Pulmonary artery endothelial cell (primary cell): ENCODE measurements around the gene DNMT3L. TPM values are rescaled to one million over a fixed set of nuclear protein-coding genes. Genes with fewer than 3 reads are reported as not detected.
"Not testable (repeated sequence)": the region's sequence is repeated elsewhere in the genome, so short reads cannot be mapped to it uniquely, and the experiment has no call there.

Experiments
- DNase-seq: peaks from one replicate; pipeline ENCODE4 v3.0.0-alpha.2; 2011; ENCODE audit warnings: low read depth, low spot score
- total RNA-seq: library from RNA; depleted of rRNA; stranded (reverse); fragments of >200 nt; gene quantifications from 2 replicates; pipeline ENCODE4 v1.2.3, GENCODE V29; 2014

The DNMT3L gene
- total RNA-seq, 1 donor from 2014 or later = not detected

- no peak for DNase-seq
These were observed 33.5 kb upstream of the DNMT3L start for GRCh38 chr21:44295163-44295573.

DNA sequence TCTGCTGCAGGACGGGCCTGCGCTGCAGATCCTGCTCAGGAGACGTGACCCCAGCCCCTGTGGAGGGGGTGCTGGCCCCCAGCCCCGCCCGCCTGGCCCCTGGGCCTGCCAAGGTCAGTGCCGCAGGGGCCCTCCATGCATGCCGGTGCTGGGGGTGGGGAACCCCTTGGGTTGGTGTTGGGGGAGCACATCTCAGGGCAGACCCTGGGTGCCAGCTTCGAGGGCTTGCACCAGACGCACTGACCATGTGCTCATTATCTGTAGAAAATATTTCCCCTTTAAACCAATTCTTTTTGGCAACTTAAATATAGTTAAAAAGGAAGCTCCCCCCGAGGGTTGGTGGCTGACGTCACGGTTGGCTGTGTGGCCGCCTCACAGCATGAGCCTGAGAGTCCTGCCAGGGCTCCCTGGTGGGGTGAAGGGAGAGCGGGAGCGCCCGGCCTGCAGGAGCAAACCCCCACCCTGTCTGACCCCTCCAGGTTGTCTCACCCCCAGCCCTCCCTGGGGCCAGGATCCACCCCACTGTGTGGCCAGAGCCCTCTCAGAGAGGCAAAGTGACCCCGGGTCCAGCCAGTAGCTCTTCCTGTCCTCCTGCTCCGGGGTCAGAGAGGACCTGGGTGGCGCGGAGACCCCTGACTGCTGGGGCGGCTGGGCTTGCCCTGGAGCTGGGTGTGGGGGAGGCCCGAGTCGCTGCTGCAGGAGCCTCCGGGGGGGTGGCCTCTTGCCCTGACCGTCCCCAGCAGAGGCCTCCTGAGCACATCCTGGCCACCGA is 32.9 kb upstream of the DNMT3L start:
- DNase-seq = no peak

DNA sequence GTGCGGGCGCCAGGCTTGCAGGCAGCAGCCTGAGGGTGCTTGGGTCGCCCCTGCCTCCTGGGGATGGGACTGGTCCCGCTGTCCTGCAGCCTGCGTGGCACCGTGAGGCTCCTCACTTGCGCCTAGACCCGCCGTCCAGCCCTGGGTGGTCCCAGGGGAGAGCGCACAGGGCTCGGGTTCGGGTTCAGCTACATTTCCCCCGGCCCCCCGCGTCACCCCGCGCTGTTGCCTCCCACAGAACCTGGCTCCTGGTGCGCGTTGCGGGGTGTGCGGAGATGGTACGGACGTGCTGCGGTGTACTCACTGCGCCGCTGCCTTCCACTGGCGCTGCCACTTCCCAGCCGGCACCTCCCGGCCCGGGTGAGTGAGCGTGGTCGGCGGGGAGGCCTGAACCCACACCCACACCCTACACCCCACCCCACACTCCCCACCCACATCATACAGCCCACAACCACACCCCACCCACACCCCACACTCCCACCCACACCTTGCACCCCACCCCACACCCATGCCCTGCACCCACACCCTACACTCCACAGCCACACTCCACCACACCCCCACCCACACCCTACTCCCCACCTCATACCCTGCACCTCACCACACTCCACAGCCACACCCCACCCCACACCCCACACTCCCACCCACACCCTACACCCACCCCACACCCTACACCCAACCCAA is 32.0 kb upstream of the DNMT3L start:
- DNase-seq = no peak

GRCh38 chr21:44292812-44293195 is 31.1 kb upstream of the DNMT3L start:
- no peak for DNase-seq

DNA sequence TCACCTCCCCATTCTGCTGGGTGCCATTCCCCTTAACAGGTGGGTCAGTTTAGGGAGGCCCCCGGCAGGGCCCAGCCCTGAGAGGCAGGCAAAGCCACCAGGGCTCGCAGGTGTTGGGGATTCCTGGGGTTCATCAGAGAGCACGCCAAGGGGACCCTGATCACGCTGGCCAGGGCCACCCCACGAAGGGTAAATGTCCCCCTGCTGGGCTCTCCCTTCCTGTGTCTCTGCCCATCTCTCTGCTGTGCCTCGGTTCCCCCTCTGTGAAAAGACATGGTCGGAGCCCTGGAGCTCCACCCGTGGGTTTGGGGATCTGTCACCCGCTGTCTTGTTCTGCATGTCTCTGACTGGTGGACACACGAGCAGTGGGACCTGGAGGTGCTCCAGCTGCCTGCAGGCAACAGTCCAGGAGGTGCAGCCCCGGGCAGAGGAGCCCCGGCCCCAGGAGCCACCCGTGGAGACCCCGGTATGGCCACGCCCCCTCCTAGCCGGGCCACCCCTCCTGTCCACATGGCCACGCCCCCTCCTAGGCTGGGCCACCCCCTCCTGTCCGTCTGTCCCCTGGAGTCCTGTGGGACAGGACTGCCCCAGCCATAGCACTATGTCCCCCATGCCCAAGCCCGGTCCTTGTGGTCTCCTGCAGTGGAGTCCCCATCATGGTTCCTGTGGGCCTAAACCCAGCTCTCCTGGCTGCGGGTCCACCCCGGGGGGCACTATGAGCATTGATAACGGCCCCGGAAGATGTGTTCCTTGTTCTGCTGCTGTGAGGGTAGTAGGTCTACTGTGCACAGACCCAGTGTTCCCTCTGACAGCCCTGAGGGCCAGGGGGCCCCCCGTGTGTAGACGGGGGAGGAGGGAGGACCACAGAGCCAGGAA is 30.5 kb upstream of the DNMT3L start:
- no peak for DNase-seq

DNA sequence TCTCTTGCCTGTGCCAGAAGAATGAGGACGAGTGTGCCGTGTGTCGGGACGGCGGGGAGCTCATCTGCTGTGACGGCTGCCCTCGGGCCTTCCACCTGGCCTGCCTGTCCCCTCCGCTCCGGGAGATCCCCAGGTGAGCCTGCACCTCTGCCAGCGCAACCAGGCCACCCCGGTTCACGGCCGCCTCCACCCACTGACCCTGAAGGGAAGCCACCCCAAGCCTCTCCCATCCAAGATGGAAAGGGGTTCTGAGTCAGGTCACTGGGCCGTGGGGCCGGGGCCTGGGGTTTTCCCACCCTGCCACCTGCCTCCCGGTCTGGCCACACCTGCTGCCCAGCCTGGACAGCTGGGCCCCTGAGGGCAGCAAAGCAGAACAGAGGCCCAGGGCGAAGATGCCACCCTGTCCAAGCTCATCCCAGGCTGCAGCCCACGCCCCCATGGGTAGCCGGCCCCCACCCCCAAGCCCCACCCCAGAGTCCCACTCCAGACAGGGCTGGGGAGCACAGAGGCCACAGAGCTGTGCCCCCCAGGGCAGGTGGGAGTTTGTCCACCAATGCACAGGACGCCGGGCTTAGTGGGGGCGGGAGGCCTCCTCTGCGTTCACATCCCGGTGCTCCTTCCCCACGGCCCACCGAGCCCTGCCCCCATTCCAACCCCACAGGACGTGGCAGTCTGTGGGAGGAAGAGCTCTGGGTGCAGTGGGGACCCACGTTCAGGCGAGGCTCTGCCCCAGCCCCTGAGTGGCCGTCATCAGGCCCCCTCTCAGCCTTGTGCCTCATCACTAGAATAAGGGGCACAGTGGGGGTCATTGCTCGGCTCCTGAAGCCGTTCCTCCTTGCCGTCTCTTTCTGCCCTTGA is 29.6 kb upstream of the DNMT3L start:
- no peak for DNase-seq

- DNase-seq = no peak
These were observed 28.8 kb upstream of the DNMT3L start for GRCh38 chr21:44290327-44291077.

DNA sequence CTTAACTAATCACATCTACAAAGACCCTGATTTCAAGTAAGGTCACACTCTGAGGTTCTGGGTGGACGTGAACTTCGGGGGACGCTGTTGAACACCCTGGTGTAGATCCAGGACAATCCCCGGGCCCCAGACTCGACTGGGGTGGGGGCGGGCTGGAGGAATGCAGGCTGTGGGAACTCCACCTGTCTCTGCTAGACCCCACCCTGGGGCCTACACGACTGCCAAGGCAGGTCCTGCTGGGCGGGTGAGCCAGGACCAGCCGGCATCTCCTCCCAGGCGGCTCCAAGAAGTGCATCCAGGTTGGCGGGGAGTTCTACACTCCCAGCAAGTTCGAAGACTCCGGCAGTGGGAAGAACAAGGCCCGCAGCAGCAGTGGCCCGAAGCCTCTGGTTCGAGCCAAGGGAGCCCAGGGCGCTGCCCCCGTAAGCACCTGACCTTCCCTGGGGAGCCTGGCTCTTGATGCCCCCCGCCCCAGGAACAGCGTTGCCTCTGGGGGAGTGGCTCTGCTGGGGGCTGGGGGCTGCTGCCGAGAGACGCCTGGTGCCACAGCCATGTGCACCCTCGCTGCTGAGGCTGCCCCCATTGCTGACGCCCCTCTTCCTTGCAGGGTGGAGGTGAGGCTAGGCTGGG is 27.8 kb upstream of the DNMT3L start:
- no peak for DNase-seq

DNA sequence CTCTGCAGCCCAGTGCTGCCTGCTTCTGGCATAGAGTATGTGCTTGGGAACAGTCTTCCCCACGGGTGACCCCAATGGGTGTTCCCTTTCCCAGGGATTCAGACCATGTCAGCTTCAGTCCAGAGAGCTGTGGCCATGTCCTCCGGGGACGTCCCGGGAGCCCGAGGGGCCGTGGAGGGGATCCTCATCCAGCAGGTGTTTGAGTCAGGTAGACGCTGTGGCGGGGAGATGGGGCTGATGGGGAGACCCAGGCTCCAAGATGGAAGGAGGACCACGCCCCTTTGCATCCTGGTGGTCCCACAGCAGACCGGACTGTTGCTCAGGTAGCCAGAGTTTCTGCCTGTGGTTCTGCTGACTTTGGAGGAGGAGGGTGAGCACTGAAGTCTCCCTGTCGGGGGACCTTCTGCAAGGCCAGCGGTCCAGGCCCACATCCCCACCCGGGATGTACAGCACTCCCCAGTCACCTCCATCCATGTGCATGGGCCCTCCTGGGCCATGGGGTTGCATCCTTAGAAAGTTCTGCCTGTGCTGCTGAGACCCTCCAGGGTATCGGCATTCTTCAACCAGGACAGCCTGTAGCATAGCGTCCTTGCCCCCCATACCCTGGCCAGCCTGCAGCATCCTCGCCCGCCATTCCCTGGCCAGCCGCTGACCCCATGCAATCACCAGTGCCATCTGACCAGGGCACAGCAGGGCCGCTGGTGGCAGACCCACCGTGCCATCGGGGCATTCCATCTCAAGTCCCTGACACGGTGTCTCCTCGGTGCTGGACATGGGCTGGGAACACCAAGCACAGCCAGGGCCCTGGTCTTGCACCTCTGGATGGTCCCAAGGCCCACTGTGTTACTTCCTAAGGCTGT is 26.8 kb upstream of the DNMT3L start:
- DNase-seq = no peak

DNA sequence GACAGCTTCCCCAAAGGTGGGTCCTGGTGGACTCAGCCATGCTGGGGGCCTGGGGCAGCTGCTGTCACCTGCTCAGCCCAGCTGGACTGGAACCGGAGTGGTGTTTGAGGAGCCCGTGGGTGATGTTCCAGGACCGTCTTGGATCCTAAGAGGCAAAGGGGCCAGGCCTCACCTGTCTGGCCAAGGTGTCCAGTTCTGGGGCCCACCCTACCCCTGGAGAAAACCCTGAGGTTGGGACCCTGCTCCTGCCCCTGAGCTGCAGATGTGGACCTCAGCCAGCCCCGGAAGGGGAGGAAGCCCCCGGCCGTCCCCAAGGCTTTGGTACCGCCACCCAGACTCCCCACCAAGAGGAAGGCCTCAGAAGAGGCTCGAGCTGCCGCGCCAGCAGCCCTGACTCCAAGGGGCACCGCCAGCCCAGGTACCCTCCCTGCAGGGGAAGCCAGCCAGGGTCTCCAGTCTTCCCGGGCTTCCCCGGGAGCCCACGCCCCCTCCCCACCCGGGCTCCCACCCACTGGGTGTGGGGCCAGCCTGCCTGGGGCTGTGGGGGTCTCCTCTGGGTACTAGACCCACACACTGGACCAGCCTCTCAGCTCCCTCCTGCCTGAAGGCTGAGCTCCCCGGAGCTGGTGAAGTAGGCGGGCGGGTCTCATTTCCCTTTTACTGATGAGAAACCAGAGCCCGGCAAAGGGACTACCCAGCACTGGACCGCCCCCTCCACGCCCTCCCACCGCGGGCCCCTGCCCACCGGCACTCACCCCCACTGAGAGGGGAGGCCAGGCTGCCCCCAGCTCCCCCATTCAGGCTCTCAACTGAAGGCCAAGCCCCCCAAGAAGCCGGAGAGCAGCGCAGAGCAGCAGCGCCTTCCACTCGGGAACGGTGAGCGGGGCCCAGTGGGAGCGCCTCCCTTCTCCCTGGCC is 25.3 kb upstream of the DNMT3L start:
- no peak for DNase-seq

DNA sequence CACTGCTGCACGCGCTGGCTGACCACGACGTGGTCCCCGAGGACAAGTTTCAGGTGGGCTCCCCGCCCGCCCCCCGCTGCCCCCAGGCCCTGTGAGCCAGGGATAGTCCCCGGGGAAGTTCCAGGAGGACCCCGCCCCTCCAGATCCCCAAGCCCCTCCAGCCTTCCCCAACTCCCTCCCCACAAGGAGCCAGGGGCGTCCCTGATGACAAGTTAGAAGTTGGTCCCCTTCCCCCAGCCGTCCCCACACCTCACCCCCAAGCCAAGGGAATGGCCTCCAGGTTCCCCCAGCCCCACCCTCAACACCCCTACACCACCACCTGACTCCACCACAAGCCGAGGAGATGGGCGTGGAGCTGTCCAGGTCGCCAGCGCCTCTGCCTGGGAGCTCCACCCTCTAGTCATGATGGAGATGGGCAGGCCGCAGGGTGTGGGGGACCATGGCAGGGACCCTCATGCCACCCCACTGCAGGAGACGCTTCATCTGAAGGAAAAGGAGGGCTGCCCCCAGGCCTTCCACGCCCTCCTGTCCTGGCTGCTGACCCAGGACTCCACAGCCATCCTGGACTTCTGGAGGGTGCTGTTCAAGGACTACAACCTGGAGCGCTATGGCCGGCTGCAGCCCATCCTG is 24.5 kb upstream of the DNMT3L start:
- no peak for DNase-seq

DNA sequence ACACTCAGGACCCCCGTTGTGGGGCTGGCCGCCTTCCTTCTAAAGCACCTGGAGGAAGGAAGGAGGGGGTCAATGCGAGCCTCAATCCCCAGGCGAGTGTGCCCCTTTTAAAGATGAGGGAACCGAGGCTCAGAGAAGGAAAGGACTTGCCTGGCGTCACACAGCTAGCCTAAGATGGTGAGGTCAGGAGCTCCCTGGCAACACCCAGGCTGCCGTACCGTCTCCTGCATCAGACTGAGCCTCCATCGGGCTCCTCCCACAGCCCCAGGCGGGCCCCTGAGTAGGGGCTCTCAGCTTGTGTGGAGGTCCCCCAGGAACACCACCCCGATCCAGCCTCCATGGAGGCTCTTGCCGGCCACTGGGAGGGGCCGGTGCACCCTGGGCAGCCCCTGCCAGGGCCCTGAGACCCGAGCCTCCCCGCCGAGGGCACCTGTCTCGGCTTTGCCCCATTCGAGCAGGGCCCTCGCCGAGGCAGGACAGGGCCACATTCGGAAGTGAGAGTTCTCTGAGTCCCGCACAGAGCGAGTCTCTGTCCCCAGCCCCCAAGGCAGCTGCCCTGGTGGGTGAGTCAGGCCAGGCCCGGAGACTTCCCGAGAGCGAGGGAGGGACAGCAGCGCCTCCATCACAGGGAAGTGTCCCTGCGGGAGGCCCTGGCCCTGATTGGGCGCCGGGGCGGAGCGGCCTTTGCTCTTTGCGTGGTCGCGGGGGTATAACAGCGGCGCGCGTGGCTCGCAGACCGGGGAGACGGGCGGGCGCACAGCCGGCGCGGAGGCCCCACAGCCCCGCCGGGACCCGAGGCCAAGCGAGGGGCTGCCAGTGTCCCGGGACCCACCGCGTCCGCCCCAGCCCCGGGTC is 23.7 kb upstream of the DNMT3L start, which contains the start of gene AIRE:
TSS of gene AIRE (plus strand) at position 739 of the 855 bp plus-strand sequence. CDS start 131 bp downstream, outside the sequence.
- DNase-seq = no peak

GRCh38 chr21:44283948-44284347 is 22.3 kb upstream of the DNMT3L start:
- no peak for DNase-seq

- DNase-seq = not testable (repeated sequence)
These were observed 21.6 kb upstream of the DNMT3L start for GRCh38 chr21:44283211-44283785.

GRCh38 chr21:44282370-44282769 is 20.7 kb upstream of the DNMT3L start:
- DNase-seq = no peak

DNA sequence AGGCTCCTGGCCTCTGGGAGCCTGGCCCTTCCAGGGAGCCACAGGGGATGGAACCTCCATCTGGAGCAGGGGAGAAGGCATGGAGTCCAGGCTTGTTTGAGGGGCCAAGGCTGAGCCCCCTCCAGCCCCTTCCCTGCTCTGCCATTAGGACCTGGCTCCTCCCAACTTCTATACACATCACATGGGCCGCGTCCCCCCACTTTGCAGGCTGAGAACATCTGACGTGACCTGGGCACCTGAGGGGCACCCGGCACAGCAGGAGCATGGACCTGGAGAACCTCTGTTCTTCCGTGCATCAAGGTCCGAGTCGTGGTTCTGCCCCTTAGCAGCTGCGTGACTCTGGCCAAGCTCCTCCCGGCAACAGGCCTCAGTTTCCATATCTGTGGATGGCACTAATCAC is 20.1 kb upstream of the DNMT3L start:
- no peak for DNase-seq
